Hepatocyte (in vitro differentiated cells): ENCODE measurements around the gene GCNT2.

Source experiments
- EZH2 ChIP-seq: fragments of 200-600 bp; sonication (generic); IDR thresholded peaks from 2 replicates; pipeline ENCODE4 v1.6.1; 2016; ENCODE audit warnings: antibody characterized with exemption, mild to moderate bottlenecking, borderline replicate concordance
- EZH2phosphoT487 ChIP-seq: fragments of 200-600 bp; sonication (generic); IDR thresholded peaks from one replicate; pipeline ENCODE4 v1.6.1; 2018; ENCODE audit warnings: antibody characterized with exemption, mild to moderate bottlenecking, low read depth, moderate library complexity; ENCODE audit not compliant: unreplicated experiment, severe bottlenecking
- TF ChIP-seq, protein P1 (sequence below): fragments of 200-600 bp; sonication (generic); IDR thresholded peaks from 2 replicates; pipeline ENCODE4 v1.5.1; 2016; ENCODE audit warnings: antibody characterized with exemption, mild to moderate bottlenecking; ENCODE audit not compliant: poor library complexity

GRCh38 chr6:10495029-10495428 is 26.1 kb upstream of the GCNT2 start:
- TF ChIP-seq, protein P1, sequence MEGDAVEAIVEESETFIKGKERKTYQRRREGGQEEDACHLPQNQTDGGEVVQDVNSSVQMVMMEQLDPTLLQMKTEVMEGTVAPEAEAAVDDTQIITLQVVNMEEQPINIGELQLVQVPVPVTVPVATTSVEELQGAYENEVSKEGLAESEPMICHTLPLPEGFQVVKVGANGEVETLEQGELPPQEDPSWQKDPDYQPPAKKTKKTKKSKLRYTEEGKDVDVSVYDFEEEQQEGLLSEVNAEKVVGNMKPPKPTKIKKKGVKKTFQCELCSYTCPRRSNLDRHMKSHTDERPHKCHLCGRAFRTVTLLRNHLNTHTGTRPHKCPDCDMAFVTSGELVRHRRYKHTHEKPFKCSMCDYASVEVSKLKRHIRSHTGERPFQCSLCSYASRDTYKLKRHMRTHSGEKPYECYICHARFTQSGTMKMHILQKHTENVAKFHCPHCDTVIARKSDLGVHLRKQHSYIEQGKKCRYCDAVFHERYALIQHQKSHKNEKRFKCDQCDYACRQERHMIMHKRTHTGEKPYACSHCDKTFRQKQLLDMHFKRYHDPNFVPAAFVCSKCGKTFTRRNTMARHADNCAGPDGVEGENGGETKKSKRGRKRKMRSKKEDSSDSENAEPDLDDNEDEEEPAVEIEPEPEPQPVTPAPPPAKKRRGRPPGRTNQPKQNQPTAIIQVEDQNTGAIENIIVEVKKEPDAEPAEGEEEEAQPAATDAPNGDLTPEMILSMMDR, result no peak
- no peak for TF ChIP-seq EZH2
- no peak for TF ChIP-seq EZH2phosphoT487
